HepG2 (cell line): ENCODE data around the gene HPDL. TPM values are rescaled to one million over a fixed set of nuclear protein-coding genes. Genes with fewer than 3 reads are reported as not detected.
A peak's percentile ranks its signal among the peaks of the same experiment; 100 is the strongest.

Experiments
- ARID2 ChIP-seq: sonication (generic); formaldehyde crosslinking; IDR thresholded peaks from 2 replicates; pipeline ENCODE4 v1.8.1; 2022; ENCODE audit warnings: mild to moderate bottlenecking, missing genetic modification reagents, borderline replicate concordance
- CEBPG ChIP-seq: IDR thresholded peaks from 2 replicates; pipeline ENCODE4 v1.6.1; 2016
- FOSL1 ChIP-seq: sonication (generic); formaldehyde crosslinking; IDR thresholded peaks from 2 replicates; pipeline ENCODE4 v1.9.0; 2021; ENCODE audit warnings: missing genetic modification reagents, borderline replicate concordance
- FOXA1 ChIP-seq, 2 experiments: fragments of 450-650 bp in 1 of 2; sonication (generic) in 1 of 2; formaldehyde crosslinking in 1 of 2; IDR thresholded peaks; 2 replicates each; pipeline versions ENCODE4 v1.4.0 to v1.6.1; 2016 to 2020; ENCODE audit warnings: missing genetic modification reagents in 1 of 2
- HIVEP1 ChIP-seq: sonication (generic); formaldehyde crosslinking; IDR thresholded peaks from 2 replicates; pipeline ENCODE4 v1.4.0; 2020; ENCODE audit warnings: mild to moderate bottlenecking, missing genetic modification reagents
- HOXA9 ChIP-seq: sonication (generic); formaldehyde crosslinking; IDR thresholded peaks from 2 replicates; pipeline ENCODE4 v1.8.1; 2022; ENCODE audit warnings: missing genetic modification reagents, mild to moderate bottlenecking, moderate library complexity, borderline replicate concordance
- JARID2 ChIP-seq: sonication (generic); formaldehyde crosslinking; IDR thresholded peaks from 2 replicates; pipeline ENCODE4 v1.8.1; 2023; ENCODE audit warnings: missing genetic modification reagents, inconsistent platforms; ENCODE audit not compliant: insufficient replicate concordance
- JUNB ChIP-seq: sonication (generic); formaldehyde crosslinking; IDR thresholded peaks from 2 replicates; pipeline ENCODE4 v1.8.0; 2022; ENCODE audit warnings: missing genetic modification reagents, mild to moderate bottlenecking, borderline replicate concordance
- KDM6A ChIP-seq: IDR thresholded peaks from 2 replicates; pipeline ENCODE4 v1.6.1; 2016; ENCODE audit warnings: low read depth
- MEIS1 ChIP-seq: sonication (generic); formaldehyde crosslinking; IDR thresholded peaks from 2 replicates; pipeline ENCODE4 v1.9.0; 2021; ENCODE audit warnings: mild to moderate bottlenecking, missing genetic modification reagents, moderate library complexity, borderline replicate concordance
- NFKBIZ ChIP-seq: IDR thresholded peaks from 2 replicates; pipeline ENCODE4 v1.6.1; 2018; ENCODE audit warnings: missing genetic modification reagents, missing compliant biosample characterization
- NFRKB ChIP-seq: fragments of 450-650 bp; IDR thresholded peaks from 2 replicates; pipeline ENCODE4 v1.6.1; 2017
- NR2F2 ChIP-seq: IDR thresholded peaks from 2 replicates; pipeline ENCODE4 v1.6.1; 2012; ENCODE audit warnings: low read depth, inconsistent platforms, borderline replicate concordance
- RARA ChIP-seq: IDR thresholded peaks from 2 replicates; pipeline ENCODE4 v1.6.1; 2016; ENCODE audit warnings: missing genetic modification reagents, missing compliant biosample characterization
- RXRB ChIP-seq: IDR thresholded peaks from 2 replicates; pipeline ENCODE4 v1.6.1; 2016; ENCODE audit warnings: borderline replicate concordance, missing genetic modification reagents, missing compliant biosample characterization
- SMAD1 ChIP-seq: sonication (generic); formaldehyde crosslinking; IDR thresholded peaks from 2 replicates; pipeline ENCODE4 v1.4.0; 2020; ENCODE audit warnings: missing genetic modification reagents, low read depth, mild to moderate bottlenecking, borderline replicate concordance
- STAG1 ChIP-seq: sonication (generic); formaldehyde crosslinking; IDR thresholded peaks from 2 replicates; pipeline ENCODE4 v1.4.0; 2020; ENCODE audit warnings: missing genetic modification reagents
- TBL1XR1 ChIP-seq: fragments of 150-350 bp; IDR thresholded peaks from 2 replicates; pipeline ENCODE4 v1.6.1; 2014; ENCODE audit warnings: borderline replicate concordance, low read length; ENCODE audit not compliant: partially characterized antibody
- TCF7L2 ChIP-seq: IDR thresholded peaks from 2 replicates; pipeline ENCODE4 v1.6.1; 2011; ENCODE audit warnings: mild to moderate bottlenecking, low read depth, low read length, moderate library complexity
- ZBTB1 ChIP-seq: sonication (generic); formaldehyde crosslinking; IDR thresholded peaks from 2 replicates; pipeline ENCODE4 v1.4.0; 2020; ENCODE audit warnings: missing genetic modification reagents, borderline replicate concordance
- ZBTB20 ChIP-seq: sonication (generic); formaldehyde crosslinking; IDR thresholded peaks from 2 replicates; pipeline ENCODE4 v1.8.1; 2023; ENCODE audit warnings: missing genetic modification reagents, low read depth, mild to moderate bottlenecking, borderline replicate concordance
- ZNF558 ChIP-seq: sonication (generic); formaldehyde crosslinking; IDR thresholded peaks from 2 replicates; pipeline ENCODE4 v1.9.0; 2022; ENCODE audit warnings: mild to moderate bottlenecking, missing genetic modification reagents, borderline replicate concordance
- ZNF792 ChIP-seq: IDR thresholded peaks from 2 replicates; pipeline ENCODE4 v1.6.1; 2016
- polyA plus RNA-seq, 8 experiments: library from polyadenylated mRNA; depleted of rRNA in 3 of 8; stranded (reverse) in 7 of 8; unstranded in 1 of 8; fragments of >200 nt; fragmentation: Illumina TruSeq in 4 of 8; extraction: Trizol in 4 of 8; gene quantifications; 2 replicates each; pipeline versions ENCODE4 v1.2.1 to v1.2.3, GENCODE V29; 2011 to 2016; ENCODE audit warnings: low read depth in 4 of 8, missing spikeins in 1 of 8, mixed read lengths in 1 of 8; ENCODE audit not compliant: insufficient read depth in 1 of 8
- total RNA-seq, 5 experiments: library from RNA; depleted of rRNA; stranded (reverse); fragments of >200 nt; fragmentation: Illumina TruSeq; extraction: Trizol; gene quantifications; 2 replicates each; pipeline ENCODE4 v1.2.3, GENCODE V29; 2016; ENCODE audit warnings: low read depth in 1 of 5
- TF ChIP-seq, protein P1 (sequence below): sonication (generic); formaldehyde crosslinking; conservative IDR thresholded peaks from 2 replicates; pipeline ENCODE4 v1.5.0; 2020; ENCODE audit warnings: missing genetic modification reagents
- TF ChIP-seq, protein P2 (sequence below), 2 experiments: sonication (generic) in 1 of 2; formaldehyde crosslinking in 1 of 2; IDR thresholded peaks; 2 replicates each; pipeline versions ENCODE4 v1.4.0 to v1.6.1; 2018 to 2020; ENCODE audit warnings: missing genetic modification reagents in 2 of 2, borderline replicate concordance in 1 of 2, low read depth in 1 of 2, mild to moderate bottlenecking in 1 of 2, missing biosample characterization in 1 of 2
- TF ChIP-seq, protein P3 (sequence below): sonication (generic); formaldehyde crosslinking; IDR thresholded peaks from 2 replicates; pipeline ENCODE4 v1.8.0; 2022; ENCODE audit warnings: mild to moderate bottlenecking, missing genetic modification reagents, borderline replicate concordance

Gene HPDL
- total and polyA plus RNA-seq, 2 of the 13 experiments (the other 11 are each of a cell fraction or from before 2014, with no cell fraction given): not detected

DNA sequence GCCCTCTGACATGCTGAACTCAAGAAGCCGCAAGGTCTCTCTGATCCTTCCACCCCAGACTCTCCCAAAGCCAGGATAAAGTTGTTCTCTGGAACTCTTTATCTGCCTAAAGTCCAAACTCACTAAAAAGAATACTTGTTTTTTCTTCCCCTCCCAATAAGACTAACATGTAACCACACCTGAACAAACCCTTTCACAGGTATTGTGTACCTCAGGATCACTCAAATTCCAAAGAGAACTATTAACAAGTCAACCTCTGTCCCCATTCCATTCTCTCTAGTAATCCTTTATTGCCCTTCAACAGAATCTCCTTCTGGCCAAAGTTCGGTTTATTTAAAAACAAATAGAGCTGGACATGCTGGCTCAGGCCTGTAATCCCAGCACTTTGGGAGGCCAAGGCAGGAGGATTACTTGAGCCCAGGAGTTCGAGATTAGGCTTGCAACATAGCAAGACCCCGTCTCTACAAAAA, 9.2 kb downstream of the HPDL start (continued):
- TF ChIP-seq, protein P1, sequence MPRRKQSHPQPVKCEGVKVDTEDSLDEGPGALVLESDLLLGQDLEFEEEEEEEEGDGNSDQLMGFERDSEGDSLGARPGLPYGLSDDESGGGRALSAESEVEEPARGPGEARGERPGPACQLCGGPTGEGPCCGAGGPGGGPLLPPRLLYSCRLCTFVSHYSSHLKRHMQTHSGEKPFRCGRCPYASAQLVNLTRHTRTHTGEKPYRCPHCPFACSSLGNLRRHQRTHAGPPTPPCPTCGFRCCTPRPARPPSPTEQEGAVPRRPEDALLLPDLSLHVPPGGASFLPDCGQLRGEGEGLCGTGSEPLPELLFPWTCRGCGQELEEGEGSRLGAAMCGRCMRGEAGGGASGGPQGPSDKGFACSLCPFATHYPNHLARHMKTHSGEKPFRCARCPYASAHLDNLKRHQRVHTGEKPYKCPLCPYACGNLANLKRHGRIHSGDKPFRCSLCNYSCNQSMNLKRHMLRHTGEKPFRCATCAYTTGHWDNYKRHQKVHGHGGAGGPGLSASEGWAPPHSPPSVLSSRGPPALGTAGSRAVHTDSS: no peak
- TF ChIP-seq RARA: peak; percentile 54
- peak; percentile 35; the same call in 1 of the 2 replicates for TF ChIP-seq FOSL1 (CRISPR knock-in tag)
- TF ChIP-seq NFKBIZ: no peak
- TF ChIP-seq TBL1XR1: no peak
- no peak for TF ChIP-seq JARID2 (CRISPR knock-in tag)
- TF ChIP-seq HIVEP1 (CRISPR knock-in tag): no peak
- TF ChIP-seq MEIS1: no peak
- peak; percentile 95 for TF ChIP-seq RXRB (CRISPR knock-in tag)
- TF ChIP-seq SMAD1 (CRISPR knock-in tag): no peak
- TF ChIP-seq HOXA9: no peak
- TF ChIP-seq ZNF792 (CRISPR knock-in tag): peak; percentile 63
- TF ChIP-seq, protein P2, sequence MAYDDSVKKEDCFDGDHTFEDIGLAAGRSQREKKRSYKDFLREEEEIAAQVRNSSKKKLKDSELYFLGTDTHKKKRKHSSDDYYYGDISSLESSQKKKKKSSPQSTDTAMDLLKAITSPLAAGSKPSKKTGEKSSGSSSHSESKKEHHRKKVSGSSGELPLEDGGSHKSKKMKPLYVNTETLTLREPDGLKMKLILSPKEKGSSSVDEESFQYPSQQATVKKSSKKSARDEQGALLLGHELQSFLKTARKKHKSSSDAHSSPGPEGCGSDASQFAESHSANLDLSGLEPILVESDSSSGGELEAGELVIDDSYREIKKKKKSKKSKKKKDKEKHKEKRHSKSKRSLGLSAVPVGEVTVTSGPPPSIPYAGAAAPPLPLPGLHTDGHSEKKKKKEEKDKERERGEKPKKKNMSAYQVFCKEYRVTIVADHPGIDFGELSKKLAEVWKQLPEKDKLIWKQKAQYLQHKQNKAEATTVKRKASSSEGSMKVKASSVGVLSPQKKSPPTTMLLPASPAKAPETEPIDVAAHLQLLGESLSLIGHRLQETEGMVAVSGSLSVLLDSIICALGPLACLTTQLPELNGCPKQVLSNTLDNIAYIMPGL (CRISPR knock-in tag; IDR thresholded peaks at IDR 0.05; ENCODE audit: borderline replicate concordance in 1 of 2, low read depth in 1 of 2): no peak
- TF ChIP-seq ZNF558 (CRISPR knock-in tag): no peak
- TF ChIP-seq KDM6A (CRISPR knock-in tag): peak; percentile 77
- TF ChIP-seq NR2F2: peak; percentile 31; the same call in 1 of the 2 replicates
- TF ChIP-seq, protein P3, sequence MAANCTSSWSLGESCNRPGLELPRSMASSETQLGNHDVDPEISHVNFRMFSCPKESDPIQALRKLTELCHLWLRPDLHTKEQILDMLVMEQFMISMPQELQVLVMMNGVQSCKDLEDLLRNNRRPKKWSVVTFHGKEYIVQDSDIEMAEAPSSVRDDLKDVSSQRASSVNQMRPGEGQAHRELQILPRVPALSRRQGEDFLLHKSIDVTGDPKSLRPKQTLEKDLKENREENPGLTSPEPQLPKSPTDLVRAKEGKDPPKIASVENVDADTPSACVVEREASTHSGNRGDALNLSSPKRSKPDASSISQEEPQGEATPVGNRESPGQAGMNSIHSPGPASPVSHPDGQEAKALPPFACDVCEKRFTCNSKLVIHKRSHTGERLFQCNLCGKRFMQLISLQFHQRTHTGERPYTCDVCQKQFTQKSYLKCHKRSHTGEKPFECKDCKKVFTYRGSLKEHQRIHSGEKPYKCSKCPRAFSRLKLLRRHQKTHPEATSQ (CRISPR knock-in tag): 0 out of 2 replicates have a peak, but pooled peaks have one; percentile 36
- TF ChIP-seq NFRKB: no peak
- TF ChIP-seq JUNB (CRISPR knock-in tag): peak; percentile 47; the same call in 1 of the 2 replicates
- no peak for TF ChIP-seq ZBTB1 (CRISPR knock-in tag)
- no peak for TF ChIP-seq STAG1 (CRISPR knock-in tag)
- TF ChIP-seq ZBTB20 (CRISPR knock-in tag): no peak
- no peak for TF ChIP-seq TCF7L2
- TF ChIP-seq CEBPG (CRISPR knock-in tag): peak; percentile 21; the same call in 1 of the 2 replicates
- no peak for TF ChIP-seq FOXA1 (IDR thresholded peaks at IDR 0.05)
- TF ChIP-seq FOXA1 (CRISPR knock-in tag; IDR thresholded peaks at IDR 0.05): peak; percentile 16; the same call in 1 of the 2 replicates
- TF ChIP-seq ARID2 (CRISPR knock-in tag): no peak
